Heart left ventricle (tissue), 16 donors: ENCODE data around the gene NDFIP2. TPM values are rescaled to one million over a fixed set of nuclear protein-coding genes. Genes with fewer than 3 reads are reported as not detected.

Source experiments
- ATAC-seq, 4 donors: fragments of 200-7000 bp; cut with Tn5 transposase; one replicate each; pipeline ENCODE4 v1.9.1; 2020 to 2022; ENCODE audit warnings: moderate library complexity in 4 of 4, mild to moderate bottlenecking in 3 of 4, moderate number of reproducible peaks in 1 of 4
- DNase-seq, 5 donors: peaks; one replicate each; pipeline ENCODE4 v3.0.0-alpha.2; 2020
- H3K27ac ChIP-seq, 12 donors: fragments of 200-600 bp; sonication (generic) in 4 of 12; one replicate each; pipeline versions ENCODE4 v1.5.0 to v1.8.0; 2016 to 2022; ENCODE audit warnings: mild to moderate bottlenecking in 2 of 12
- H3K27me3 ChIP-seq, 9 donors: fragments of 200-600 bp; sonication (generic) in 2 of 9; one replicate each; pipeline versions ENCODE4 v1.5.1 to v1.8.0; 2016 to 2022; ENCODE audit warnings: mild to moderate bottlenecking in 3 of 9
- H3K36me3 ChIP-seq, 9 donors: fragments of 200-600 bp; sonication (generic) in 2 of 9; one replicate each; pipeline versions ENCODE4 v1.5.0 to v1.8.0; 2018 to 2022; ENCODE audit warnings: mild to moderate bottlenecking in 2 of 9
- H3K4me1 ChIP-seq, 12 donors: fragments of 200-600 bp; sonication (generic) in 4 of 12; one replicate each; pipeline versions ENCODE4 v1.5.0 to v1.8.0; 2016 to 2022; ENCODE audit warnings: mild to moderate bottlenecking in 3 of 12
- H3K4me3 ChIP-seq, 12 donors: fragments of 200-600 bp; sonication (generic) in 4 of 12; one replicate each; pipeline versions ENCODE4 v1.5.0 to v1.8.0; 2017 to 2022; ENCODE audit warnings: mild to moderate bottlenecking in 9 of 12, moderate library complexity in 4 of 12
- H3K9me3 ChIP-seq, 12 donors: fragments of 200-600 bp; sonication (generic) in 4 of 12; one replicate each; pipeline versions ENCODE4 v1.5.0 to v1.8.0; 2016 to 2022; ENCODE audit warnings: mild to moderate bottlenecking in 1 of 12
- CTCF ChIP-seq, 12 donors: fragments of 200-600 bp; sonication (generic) in 4 of 12; IDR thresholded peaks; one replicate each; pipeline versions ENCODE4 v1.5.0 to v1.8.0; 2018 to 2022; ENCODE audit warnings: antibody characterized with exemption in 12 of 12, mild to moderate bottlenecking in 5 of 12
- POLR2A ChIP-seq, 2 donors: fragments of 450-650 bp; IDR thresholded peaks; one replicate each; pipeline ENCODE4 v1.6.1; 2017; ENCODE audit warnings: antibody characterized with exemption in 2 of 2, mild to moderate bottlenecking in 2 of 2, moderate library complexity in 2 of 2
- WGBS, 4 donors: extraction: QIAGEN DNeasy Blood & Tissue Kit in 2 of 4; methylation state at CpG; one replicate each; pipeline versions ENCODE4 v1.1.5 to v1.1.7; 2013 to 2018; 5-methylcytosine and 5-hydroxymethylcytosine counted together
- intact Hi-C, 10 donors: fragments of 100-400 bp; cut with DNase I; formaldehyde crosslinking; loops; one replicate each; pipeline versions ENCODE4 v1.11.1 to v1.14.2; 2022
- polyA plus RNA-seq, 2 donors: library from polyadenylated mRNA; stranded (reverse); fragments of 200-250 nt; gene quantifications; one replicate each; pipeline ENCODE4 v1.2.3, GENCODE V29; 2013
- total RNA-seq, 9 donors: library from RNA; depleted of rRNA in 2 of 9; stranded (reverse); fragments of >200 nt in 2 of 9; fragmentation: NEBNext Ultra II Directional in 3 of 9; extraction: Animal tissue kit (Norgen Biotek cat#: 25700) in 3 of 9; gene quantifications; one replicate each; pipeline versions ENCODE4 v1.1.0 to v1.2.4, GENCODE V29; 2016 to 2023
- donor health status: ischemic (EF 13 %, LVEDD 7.1; RV severe dilation, severe dysfunction).
- donor health status: healthy with polysubstance abuse.
- donor health status: DM: no; HTN: yes; CAD: no.
- donor health status: DM: no; HTN: no; CAD: no.
- donor health status: ischemic (EF 25% LVEDD 6.9; RV normal size, moderate dysfunction).
- donor health status: ischemic (EF 25% LVEDD 5.7; RV mildly dilated, moderate dysfunction).
- donor health status: healthy.
- donor health status: DM: yes; HTN: yes; CAD: no.
- donor health status: ischemic (EF 35%, LVEDD 5.7; RV mildly dilated, moderate dysfunction).
- donor health status: nonischemic (EF 11% LVEDD 7.7; RV severe dilation, severe dysfunction).
- donor health status: DM: yes; HTN: yes; CAD: no.
- donor health status: PGD.
- donor health status: ischemic (EF 29% LVEDD 5.4; RV normal size, mild dysfunction).
- donor health status: nonischemic (EF 23%, LVEDD 6.1; RV moderate dilation, normal function).

NDFIP2 gene
- total and polyA plus RNA-seq, 11 donors: 14.2 to 42.6 (median 32.1) TPM

- peaks cover 0 to 7% (median 0%) of the 10 kb centered on the region in 9 donors for H3K36me3 ChIP-seq
- no peak for TF ChIP-seq POLR2A (IDR thresholded peaks at IDR 0.05)
- no peak for TF ChIP-seq CTCF (IDR thresholded peaks at IDR 0.05)
- WGBS, 4 donors: 95 to 100% (median 98%) methylated on average over 2 of the region's 2 CpGs
Observed at GRCh38 chr13:79557666-79558065, 76.7 kb downstream of the NDFIP2 start.

GRCh38 chr13:79560954-79561353 is 80.0 kb downstream of the NDFIP2 start:
- peaks cover 0 to 42% (median 18%) of the 10 kb centered on the region in 12 donors for H3K9me3 ChIP-seq
- DNase-seq (no peak), ATAC-seq (peak in 1 of 4 donors; percentile 29)
- peaks cover 0 to 4% (median 0%) of the 10 kb centered on the region in 9 donors for H3K36me3 ChIP-seq
- H3K27me3 ChIP-seq: no peaks in the 10 kb centered on the region
- intact Hi-C loops: no loop called here
- TF ChIP-seq CTCF (IDR thresholded peaks at IDR 0.05): no peak
- no peak for TF ChIP-seq POLR2A (IDR thresholded peaks at IDR 0.05)
- no peak overlapping the region for H3K27ac ChIP-seq
- no peaks in the 10 kb centered on the region for H3K4me1 ChIP-seq
- 89 to 100% (median 91%) methylated on average over 2 of the region's 2 CpGs for WGBS, 4 donors
- H3K4me3 ChIP-seq: no peak overlapping the region

More at GRCh38 chr13:79557666-79558065, 76.7 kb downstream of the NDFIP2 start:
- Histone ChIP-seq H3K4me1 (no peaks in the 10 kb centered on the region), H3K4me3 (no peak overlapping the region), H3K27ac (no peak overlapping the region), H3K27me3 (no peaks in the 10 kb centered on the region), H3K9me3 (peaks cover 0 to 16% (median 2%) of the 10 kb centered on the region in 12 donors)
- no peak for DNase-seq
- no peak for ATAC-seq
- intact Hi-C loops: loop anchor here in 1 of 10 donors (10.0 kb wide), 1 partner anchor 807 kb away; no protein-coding TSS in a partner anchor

- no peak for DNase-seq
- intact Hi-C loops: no loop called here
- Histone ChIP-seq H3K4me3 (no peak overlapping the region), H3K27ac (no peak overlapping the region), H3K9me3 (peaks cover 0 to 45% (median 18%) of the 10 kb centered on the region in 12 donors), H3K36me3 (peaks cover 0 to 4% (median 0%) of the 10 kb centered on the region in 9 donors), H3K4me1 (no peaks in the 10 kb centered on the region), H3K27me3 (no peaks in the 10 kb centered on the region)
- ATAC-seq: no peak
- TF ChIP-seq POLR2A (IDR thresholded peaks at IDR 0.05) (no peak), CTCF (IDR thresholded peaks at IDR 0.05) (no peak)
Observed at GRCh38 chr13:79562557-79562956, 81.6 kb downstream of the NDFIP2 start.

- peaks cover 0 to 45% (median 14%) of the 10 kb centered on the region in 12 donors for H3K9me3 ChIP-seq
- ATAC-seq (no peak), DNase-seq (no peak)
- H3K36me3 ChIP-seq: no peaks in the 10 kb centered on the region
- 93 to 96% (median 95%) methylated on average over 2 of the region's 2 CpGs for WGBS, 4 donors
- H3K4me1 ChIP-seq: no peaks in the 10 kb centered on the region
- no peak overlapping the region for H3K27ac ChIP-seq
- H3K4me3 ChIP-seq: no peak overlapping the region
- H3K27me3 ChIP-seq: no peaks in the 10 kb centered on the region
- intact Hi-C loops: no loop called here
- TF ChIP-seq CTCF (IDR thresholded peaks at IDR 0.05) (no peak), POLR2A (IDR thresholded peaks at IDR 0.05) (no peak)
Observed at GRCh38 chr13:79566118-79566517, 85.2 kb downstream of the NDFIP2 start.
